ENCODE data around the gene C8A.

Gene C8A

DNA sequence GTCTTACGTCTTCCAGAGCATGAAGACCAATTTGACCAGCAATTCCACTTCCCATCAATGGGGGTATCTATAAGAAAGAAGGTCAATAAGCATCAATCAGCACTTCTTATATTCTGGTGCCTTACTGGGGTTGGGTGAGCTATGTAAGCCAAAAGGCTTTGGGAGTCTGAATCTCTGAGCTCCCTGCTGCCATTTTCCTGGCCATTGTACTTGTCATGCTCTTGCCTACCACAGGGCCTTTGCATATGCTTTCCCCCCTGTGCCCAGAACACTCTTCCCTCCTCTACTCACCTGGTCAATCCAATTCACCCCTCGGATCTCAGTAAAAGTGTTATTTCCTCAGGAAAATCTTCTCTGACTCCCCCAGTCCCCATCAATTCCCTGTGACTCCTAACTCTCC lies 74.9 kb downstream of the C8A start:
- no peak for DNase-seq

GRCh38 chr1:56931211-56931610 lies 76.6 kb downstream of the C8A start:
- DNase-seq: no peak

- DNase-seq: no peak
These were observed 77.1 kb downstream of the C8A start for GRCh38 chr1:56931686-56932085.

- DNase-seq: no peak
These were observed 78.6 kb downstream of the C8A start for GRCh38 chr1:56933161-56933560.

DNA sequence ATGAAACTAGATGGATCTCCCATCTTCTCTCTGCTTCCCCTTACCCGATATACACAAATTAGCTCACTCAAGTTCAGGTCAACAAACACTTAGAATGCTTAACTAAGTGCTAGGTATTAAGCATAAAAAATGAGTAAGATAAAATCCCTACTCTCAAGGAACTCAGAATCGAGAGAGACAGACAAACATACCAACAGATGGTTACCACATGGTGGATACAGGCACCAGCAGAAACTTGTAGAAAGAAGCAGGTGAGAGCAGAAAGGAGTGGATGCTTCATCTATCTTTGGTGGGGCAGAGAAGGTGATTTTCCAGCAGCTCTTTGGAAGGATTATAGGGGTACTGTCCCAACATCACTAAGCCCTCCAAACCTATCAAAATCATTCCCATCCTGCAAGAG lies 79.0 kb downstream of the C8A start:
- DNase-seq: no peak

DNA sequence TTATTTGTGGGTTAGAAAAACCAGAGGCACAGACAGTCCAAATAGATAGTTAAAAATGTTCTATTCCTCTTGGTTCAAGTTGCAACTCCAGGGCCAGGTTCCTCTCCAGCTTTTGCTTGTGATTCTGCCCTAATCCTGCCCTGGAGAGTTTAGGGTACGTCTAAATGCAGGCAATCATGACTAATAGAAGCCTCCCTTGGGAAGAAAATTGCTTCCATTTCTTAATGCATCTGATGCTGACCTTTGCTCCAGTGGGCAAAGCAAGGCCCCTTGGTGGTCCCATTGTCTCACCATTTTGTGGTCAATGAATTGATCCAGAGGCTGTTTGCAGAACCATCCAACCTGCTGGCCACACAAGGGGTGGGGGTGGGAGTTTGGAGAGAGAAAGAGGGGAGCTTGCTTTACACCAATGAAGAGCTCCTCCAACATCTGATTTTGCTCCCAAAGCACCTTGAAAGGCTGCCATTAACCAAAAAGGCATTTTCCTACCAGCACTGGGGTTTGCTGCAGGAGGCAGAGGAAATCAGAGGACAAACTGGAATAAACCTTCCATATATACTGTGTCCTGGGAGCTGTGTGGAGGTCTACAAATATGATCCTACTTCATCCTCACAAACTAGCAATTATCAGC lies 79.9 kb downstream of the C8A start:
- DNase-seq: no peak

- DNase-seq: no peak
These were observed 84.0 kb downstream of the C8A start for GRCh38 chr1:56938646-56939045.

DNA sequence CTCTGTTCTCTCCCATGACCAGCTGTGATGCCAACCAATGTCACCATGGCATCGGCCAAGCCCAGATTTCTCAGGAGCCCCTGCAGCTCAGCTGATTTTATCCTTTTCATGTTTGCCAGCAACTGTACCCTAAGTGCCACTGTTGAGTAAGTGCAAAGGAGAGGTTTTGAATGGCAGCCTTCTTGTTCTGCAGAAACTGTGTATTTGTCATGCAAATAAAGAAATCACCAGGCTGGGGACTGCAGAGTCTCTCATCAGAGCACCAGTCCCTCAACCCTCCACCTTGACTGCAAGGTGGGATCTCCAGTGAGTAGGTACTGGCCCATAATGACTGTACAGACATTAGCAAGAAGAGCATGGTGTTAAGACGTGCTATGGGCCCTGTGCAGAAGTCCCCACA lies 84.6 kb downstream of the C8A start:
- DNase-seq: no peak

- no peak for DNase-seq
These were observed 85.4 kb downstream of the C8A start for GRCh38 chr1:56940039-56940438.

DNA sequence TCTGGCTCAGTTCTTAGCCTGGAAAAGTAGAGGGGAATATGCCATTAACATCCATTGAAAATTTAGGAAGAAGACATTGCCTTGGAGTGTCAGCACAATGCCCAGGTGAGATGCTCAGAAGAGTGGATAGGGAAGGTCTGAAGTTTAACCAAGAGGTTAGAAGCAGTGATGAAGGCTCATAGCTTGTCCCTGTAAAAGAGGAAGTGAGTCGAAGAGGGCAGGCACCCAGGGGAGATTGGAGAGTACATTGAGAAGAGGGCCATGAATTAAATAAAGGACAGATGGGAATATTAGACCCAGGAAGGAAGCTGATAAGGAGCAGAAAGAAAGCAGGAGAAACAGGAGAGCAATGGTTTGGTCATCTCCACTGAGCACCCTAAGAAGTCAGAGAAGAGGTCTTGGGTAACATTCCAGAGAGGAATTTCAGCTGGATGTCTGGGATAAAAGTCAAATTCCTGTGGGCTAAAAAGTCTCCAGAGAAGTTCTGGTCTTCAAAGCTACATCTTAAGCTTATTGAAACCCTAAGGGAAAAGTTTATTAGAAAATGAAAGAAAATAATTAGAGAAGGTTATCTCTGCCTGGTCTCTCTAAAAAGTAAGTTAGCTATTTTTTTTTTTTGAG lies 93.9 kb downstream of the C8A start:
- no peak for DNase-seq

GRCh38 chr1:56952501-56952900 lies 97.9 kb downstream of the C8A start:
- no peak for DNase-seq

- no peak for DNase-seq
These were observed 98.8 kb downstream of the C8A start for GRCh38 chr1:56953386-56953785.

- DNase-seq: no peak
These were observed 100.1 kb downstream of the C8A start for GRCh38 chr1:56954664-56955063.

DNA sequence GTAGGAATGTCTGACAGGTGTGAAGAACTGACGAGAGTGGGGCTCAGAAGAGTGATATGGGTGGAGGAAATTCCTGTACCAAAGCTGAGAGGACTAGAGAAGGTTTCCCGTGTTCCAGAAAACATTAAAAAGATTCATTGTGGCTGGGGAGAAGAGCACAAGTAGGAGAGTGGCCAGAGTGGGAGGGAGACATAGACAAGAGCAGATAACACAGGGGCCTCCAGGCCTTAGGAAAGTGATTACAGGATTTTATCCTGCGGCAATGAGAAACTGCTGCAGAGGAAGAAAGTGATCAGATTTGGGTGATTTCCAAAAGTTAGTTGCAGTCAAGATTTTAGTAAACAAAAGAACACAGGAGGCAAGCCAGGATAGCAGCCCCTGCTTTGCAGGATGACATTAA lies 103.3 kb downstream of the C8A start:
- no peak for DNase-seq

DNA sequence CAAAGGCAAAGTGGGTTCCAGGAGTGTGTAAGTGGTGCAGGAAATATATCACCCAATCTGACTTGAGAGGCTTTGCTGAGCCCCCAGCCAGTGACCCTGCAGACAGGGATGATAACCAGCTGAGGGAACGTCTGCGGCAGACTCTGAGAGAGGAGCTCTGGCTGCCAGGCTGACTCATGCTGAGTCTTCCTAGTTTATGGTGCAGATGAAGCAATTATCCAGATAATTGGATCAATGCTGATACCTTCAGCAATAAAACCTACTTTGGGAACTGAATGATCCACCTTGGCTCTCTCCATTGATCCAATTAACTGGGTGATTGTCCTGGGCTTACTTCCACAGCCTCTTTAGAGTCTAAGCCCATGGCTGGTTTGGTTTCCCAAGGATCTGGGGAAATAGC lies 103.9 kb downstream of the C8A start:
- no peak for DNase-seq

- no peak for DNase-seq
These were observed 106.8 kb downstream of the C8A start for GRCh38 chr1:56961426-56961825.

DNA sequence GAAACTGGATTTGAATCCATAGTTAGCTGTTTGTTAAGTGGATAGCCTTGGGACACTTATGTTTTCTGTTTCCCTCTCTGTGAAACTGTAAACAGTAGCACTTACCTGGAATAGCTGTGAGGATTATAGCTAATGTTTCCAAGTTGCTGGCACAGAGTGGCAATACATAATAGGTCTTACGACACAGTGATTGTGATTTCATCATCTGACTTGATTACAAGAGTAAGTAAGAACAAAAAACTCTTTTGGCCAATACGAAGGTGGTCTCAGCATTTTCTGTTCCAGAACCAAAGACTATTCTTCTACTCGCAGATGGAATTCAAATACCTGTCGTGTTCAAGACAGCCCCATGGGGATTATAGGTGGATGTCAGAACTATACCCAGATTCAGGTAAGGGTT lies 109.1 kb downstream of the C8A start:
- no peak for DNase-seq

DNA sequence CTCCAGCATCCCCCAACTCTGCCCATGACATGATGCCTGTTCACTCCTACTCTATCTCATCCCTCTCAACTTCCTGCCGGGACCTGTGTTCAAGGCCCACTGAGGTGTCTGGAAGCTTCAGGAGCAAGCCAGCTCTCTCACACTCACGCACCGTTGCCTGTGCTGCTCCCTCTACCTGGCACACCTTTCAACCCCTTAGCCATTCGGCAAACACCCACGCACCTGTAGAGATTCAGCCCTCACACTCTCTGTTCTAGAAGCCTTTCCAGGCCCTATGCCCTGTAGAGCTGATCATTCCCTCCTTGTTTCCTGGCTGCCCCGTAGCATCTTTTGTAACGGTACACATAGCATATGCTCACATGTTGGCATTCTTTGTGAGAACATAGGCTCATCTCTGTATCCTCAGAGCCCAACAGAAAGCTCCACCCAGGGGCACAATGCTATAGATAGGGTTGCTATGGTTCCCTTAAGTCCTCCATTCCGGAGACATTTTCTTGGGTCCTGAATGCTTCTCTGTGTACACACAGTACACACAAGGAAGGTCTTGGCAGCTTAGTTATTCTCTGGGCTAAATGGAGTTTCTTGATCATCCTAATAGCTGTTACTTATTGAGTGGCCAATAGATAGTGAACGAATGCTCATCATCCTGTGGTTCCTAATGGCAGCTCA lies 109.9 kb downstream of the C8A start:
- DNase-seq: no peak

- no peak for DNase-seq
These were observed 110.6 kb downstream of the C8A start for GRCh38 chr1:56965191-56965590.

DNA sequence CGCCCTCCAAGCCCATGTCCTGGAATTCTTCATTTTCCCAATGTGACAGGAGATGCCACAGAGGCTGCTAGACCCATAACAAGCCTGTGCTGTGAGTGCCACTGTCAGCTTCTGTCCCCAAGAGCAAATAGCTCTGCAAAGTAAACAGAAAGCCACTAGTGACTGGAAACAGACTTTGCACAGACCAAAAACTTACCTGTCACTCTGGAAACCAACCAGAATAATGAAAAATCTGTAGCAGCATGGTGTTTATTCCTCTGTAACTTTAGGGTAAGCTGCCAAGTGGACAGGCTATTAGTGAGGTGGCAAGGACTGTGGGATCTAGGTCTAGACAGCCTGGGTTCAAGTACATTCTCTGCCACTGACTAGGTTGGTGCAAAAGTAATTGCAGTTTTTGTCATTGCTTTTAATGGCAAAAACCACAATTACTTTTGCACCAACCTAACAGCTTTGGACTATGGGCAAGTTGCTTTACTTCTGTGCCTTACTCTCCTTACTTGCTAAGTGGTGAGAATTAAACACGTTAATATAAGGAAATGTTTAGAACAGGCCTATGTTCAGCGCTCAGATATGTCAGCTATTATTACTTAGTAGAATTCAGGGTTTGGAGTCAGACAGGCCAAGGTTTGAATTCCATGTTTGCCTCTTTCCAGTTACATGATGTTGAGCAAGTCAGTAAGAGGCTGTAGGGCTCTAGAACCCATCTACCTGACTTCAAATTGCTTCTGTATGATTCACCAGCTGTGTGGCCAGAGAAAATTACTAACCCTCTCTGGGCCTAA lies 111.5 kb downstream of the C8A start, which contains the start of gene C8B:
TSS of gene C8B (minus strand) at position 100 of the 782 bp plus-strand sequence. CDS start at position 33, 67 bp downstream.
- DNase-seq: no peak

DNA sequence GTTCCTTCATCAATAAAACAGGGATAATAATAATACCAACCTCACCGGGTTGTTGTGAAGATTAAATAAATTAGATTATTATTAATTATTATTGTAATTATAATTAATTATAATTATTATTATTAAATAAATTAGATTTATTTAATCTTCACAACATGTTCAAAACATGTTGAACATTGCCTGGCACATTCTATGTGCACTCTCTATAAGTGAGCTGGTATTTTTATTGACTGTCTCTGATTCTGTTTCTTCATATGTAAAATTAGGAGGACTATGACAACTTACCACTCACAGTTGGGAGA lies 112.1 kb downstream of the C8A start:
- DNase-seq: no peak

DNA sequence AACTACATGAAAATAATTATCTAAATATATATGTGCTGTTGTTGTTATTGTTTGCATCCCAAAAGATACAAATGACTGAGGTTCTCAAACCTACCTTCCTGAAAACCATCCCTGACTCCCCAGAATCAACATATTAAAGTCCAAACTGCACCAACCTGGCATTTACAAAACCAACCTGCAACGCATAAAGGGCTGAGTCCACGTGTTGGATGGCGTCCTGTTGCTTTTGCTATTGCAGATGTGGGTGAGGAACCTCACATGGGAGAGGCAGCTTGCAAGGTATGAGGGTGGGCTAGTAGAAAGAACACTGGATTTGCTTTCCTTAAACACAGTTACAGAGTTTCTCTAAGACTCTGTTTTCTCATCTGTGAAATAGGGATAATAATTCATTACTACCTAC lies 112.8 kb downstream of the C8A start:
- no peak for DNase-seq
